Prostate gland (tissue), 2 donors: ENCODE results near the gene SLC5A10.

Experiments used
- CTCF ChIP-seq, 4 experiments: fragments of 200-600 bp in 2 of 4; fragments of 450-650 bp in 2 of 4; sonication (generic) in 2 of 4; IDR thresholded peaks; 1 replicate in 3 of 4; 2 replicates in 1 of 4; pipeline ENCODE4 v1.5.1; 2016 to 2019; ENCODE audit warnings: antibody characterized with exemption in 4 of 4, mild to moderate bottlenecking in 2 of 4, moderate library complexity in 2 of 4
- POLR2A ChIP-seq: fragments of 450-650 bp; IDR thresholded peaks from one replicate; pipeline ENCODE4 v1.6.1; 2016; ENCODE audit warnings: antibody characterized with exemption, mild to moderate bottlenecking
- POLR2AphosphoS5 ChIP-seq: sonication (generic); formaldehyde crosslinking; IDR thresholded peaks from one replicate; pipeline ENCODE4 v1.6.1; 2017; ENCODE audit warnings: antibody characterized with exemption

- TF ChIP-seq CTCF (IDR thresholded peaks at IDR 0.05) (no peak), POLR2AphosphoS5 (no peak), POLR2A (no peak)
Observed at GRCh38 chr17:18948476-18949006, 3.4 kb upstream of the SLC5A10 start.
